GM12873 (cell line): Measurements from ENCODE around the gene CPN1.

ENCODE experiments used
- TF ChIP-seq, protein P1 (sequence below): IDR thresholded peaks from 2 replicates; pipeline ENCODE4 v1.5.1; 2012; ENCODE audit warnings: low read depth, mild to moderate bottlenecking, moderate library complexity, low read length, control low read depth; ENCODE audit not compliant: insufficient read depth; ENCODE audit errors: missing control alignments

The CPN1 gene

DNA sequence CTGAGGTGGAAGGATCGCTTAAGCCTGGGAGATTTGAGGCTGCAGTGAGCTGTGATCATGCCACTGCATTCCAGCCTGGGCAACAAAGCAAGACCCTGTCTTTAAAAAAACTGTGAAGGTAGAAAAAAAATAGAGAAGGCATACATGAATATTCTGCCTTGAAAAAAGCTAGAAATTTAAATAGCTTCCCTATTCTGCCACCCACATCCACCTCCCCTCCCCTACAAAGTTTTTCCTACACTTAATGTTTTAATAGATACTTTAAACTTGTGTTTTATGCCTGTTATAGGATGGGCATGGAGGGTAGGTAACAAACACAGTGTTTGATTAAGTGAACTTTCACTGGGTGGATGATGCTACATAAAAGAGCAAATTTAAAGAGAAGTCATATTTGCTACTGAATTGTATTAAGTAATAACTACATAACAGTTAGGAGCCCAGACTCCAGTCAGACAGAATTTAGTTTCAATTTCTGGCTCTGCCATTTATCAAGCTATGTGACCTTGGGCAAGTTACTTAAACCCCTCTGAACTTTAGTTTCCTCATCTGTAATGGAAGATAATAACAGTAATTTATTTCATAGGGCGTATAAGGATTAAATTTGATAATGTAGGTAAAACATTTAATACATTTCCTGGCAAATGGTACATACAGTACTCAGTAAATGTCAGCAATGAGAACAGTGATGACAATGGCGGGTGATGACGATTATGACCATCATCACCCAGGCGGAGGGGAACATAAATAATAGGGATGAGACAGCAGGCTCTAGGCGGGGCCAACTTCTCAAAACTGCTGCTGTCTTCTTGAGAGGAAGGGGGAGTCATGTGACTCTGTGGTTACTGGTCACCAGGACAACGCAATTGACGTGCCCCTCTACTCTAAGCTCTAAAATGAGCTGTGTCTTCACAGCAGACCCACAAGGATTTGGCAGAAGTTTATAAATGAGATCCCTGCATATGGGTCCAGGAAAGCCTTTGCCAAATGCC lies 87.7 kb downstream of the CPN1 start:
- TF ChIP-seq, protein P1, sequence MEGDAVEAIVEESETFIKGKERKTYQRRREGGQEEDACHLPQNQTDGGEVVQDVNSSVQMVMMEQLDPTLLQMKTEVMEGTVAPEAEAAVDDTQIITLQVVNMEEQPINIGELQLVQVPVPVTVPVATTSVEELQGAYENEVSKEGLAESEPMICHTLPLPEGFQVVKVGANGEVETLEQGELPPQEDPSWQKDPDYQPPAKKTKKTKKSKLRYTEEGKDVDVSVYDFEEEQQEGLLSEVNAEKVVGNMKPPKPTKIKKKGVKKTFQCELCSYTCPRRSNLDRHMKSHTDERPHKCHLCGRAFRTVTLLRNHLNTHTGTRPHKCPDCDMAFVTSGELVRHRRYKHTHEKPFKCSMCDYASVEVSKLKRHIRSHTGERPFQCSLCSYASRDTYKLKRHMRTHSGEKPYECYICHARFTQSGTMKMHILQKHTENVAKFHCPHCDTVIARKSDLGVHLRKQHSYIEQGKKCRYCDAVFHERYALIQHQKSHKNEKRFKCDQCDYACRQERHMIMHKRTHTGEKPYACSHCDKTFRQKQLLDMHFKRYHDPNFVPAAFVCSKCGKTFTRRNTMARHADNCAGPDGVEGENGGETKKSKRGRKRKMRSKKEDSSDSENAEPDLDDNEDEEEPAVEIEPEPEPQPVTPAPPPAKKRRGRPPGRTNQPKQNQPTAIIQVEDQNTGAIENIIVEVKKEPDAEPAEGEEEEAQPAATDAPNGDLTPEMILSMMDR, result no peak
